ENCODE data around the gene GALK1. TPM values are rescaled to one million over a fixed set of nuclear protein-coding genes. Genes with fewer than 3 reads are reported as not detected.

Gene GALK1
- total RNA-seq (10 to 100 TPM in 4 of 5 experiments, 1 to 10 TPM in 1; 9.9 to 42.9 (median 22.1) TPM), polyA plus RNA-seq (10 to 100 TPM; 12.8 to 18.9 TPM), total RNA-seq (5.9 reads per million, percentile 27 among the genes with 10 or more reads in this experiment)

DNA sequence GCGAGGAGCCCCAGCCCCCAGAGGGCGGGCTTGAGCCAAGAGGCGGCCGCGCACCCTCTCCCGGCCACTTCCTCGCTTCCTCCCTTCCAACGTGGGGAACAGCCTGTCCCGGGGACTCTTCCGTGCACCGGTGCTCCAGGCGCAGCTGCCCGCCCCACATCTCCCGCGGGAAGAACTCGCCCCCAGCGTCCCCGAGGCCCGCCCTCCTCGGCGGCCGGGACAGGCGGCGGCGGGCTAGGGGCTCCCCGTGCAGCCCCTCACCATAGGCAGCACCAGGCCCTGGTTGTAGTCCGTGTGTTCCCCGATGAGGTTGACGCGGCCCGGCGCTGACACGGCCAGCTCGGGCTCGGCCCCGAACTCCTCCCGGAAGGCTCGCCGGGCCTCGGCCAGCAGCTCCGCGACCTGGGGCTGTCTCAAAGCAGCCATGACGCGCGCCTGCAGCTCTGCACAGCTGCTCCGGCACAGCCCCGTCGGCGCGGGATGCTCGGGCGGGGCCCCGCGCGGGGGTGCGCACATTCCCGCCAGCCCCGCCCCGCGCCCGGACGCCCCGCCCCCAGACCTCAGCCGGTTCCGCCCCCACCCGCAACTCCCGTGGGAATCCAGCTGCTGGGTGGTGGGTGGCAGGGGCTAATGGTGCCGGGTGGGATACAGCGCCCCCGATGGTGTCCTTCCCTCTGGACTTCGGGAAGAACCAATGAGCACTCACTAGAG lies at the start of gene GALK1:
GALK1 (minus strand) TSS at position 482 of the 711 bp plus-strand sequence; CDS start at position 426, 56 bp downstream.
- Histone ChIP-seq H3K9me3 (ENCODE audit: control insufficient read depth in 2 of 3, low read length in 3 of 3) (no peaks in the 10 kb centered on the region), H3K27me3 (ENCODE audit: control insufficient read depth in 2 of 2, insufficient read depth in 2 of 2, low read length in 2 of 2) (no peaks in the 10 kb centered on the region), H3K36me3 (ENCODE audit: control insufficient read depth in 2 of 3, insufficient read depth in 3 of 3, low read length in 3 of 3) (no peaks in the 10 kb centered on the region), H3K27ac (ENCODE audit: low read depth, low read length) (peak within 1 kb of the TSS; percentile 67), H3K4me3 (ENCODE audit: low read length) (peak within 1 kb of the TSS; percentile 71), H3K4me1 (ENCODE audit: control insufficient read depth in 2 of 2, insufficient read depth in 2 of 2, low read length in 2 of 2) (peaks cover 11% of the 10 kb centered on the region in 2 donors)
- no peaks in the 10 kb centered on the region for H3K9me3 Mint-ChIP-seq
- H3K4me3 Mint-ChIP-seq: peak within 1 kb of the TSS; percentile 62 to 84 (median 75)
- peak within 1 kb of the TSS; percentile 32 to 87 (median 70) for H3K27ac Mint-ChIP-seq
- DNase-seq (peak; percentile 56 to 78 (median 67)), ATAC-seq (peak; percentile 97)
- H3K36me3 Mint-ChIP-seq: no peaks in the 10 kb centered on the region
- ChIA-PET POLR2A (interaction anchor here (0.6 to 13.2 kb wide), 17 partner anchors 9 to 132 kb away, joined by 3 to 244 read pairs (median 4); partner anchors contain the start of genes RECQL5, SAP30BP, TRIM65 and UNC13D), CTCF (interaction anchor here (0.6 to 3.1 kb wide), 13 partner anchors 11 to 182 kb away, joined by 3 to 21 read pairs (median 8); partner anchors contain the start of genes SMIM5, TRIM65 and UNK)
- intact Hi-C loops (cut with micrococcal nuclease): loop anchor here (1.0 to 2.0 kb wide), 7 partner anchors 12 to 131 kb away; partner anchors contain the start of genes UNK (in 2 of the 2) and TRIM65 (in 1 of the 2)
- peaks cover 0 to 21% (median 10%) of the 10 kb centered on the region in 7 donors for H3K4me1 Mint-ChIP-seq
- H3K27me3 Mint-ChIP-seq: no peaks in the 10 kb centered on the region

DNA sequence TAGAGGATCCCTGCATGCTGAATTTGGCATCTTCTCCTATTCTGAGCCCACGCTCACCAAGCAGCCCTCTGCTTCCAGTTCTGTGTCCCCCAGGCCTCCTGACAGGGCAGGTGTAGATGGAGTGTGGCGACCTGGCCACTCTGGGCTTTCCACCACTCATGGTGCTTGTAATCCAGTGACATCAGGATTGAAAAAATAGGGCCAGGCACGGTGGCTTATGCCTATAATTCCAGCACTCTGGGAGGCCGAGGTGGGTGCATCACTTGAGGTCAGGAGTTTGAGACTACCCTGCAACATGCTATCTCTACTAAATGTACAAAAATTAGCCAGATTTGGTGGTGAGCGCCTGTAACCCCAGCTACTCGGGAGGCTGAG lies 49.0 kb upstream of the GALK1 start:
- Mint-ChIP-seq H3K4me1 (peaks cover 0 to 5% (median 0%) of the 10 kb centered on the region in 7 donors), H3K9me3 (no peaks in the 10 kb centered on the region), H3K27ac (no peak overlapping the region), H3K4me3 (no peak overlapping the region), H3K27me3 (no peaks in the 10 kb centered on the region), H3K36me3 (peaks cover 0 to 18% (median 1%) of the 10 kb centered on the region in 5 donors)
- DNase-seq (no peak), ATAC-seq (no peak)
- ChIA-PET POLR2A (interaction anchor here (0.8 to 1.6 kb wide), 2 partner anchors 27 to 34 kb away, joined by 3 to 4 read pairs; a partner anchor contains a TSS), CTCF (interaction anchor here (0.7 to 1.4 kb wide), 2 partner anchors 16 to 50 kb away, joined by 3 to 4 read pairs; no protein-coding TSS in a partner anchor)
- Histone ChIP-seq H3K27ac (ENCODE audit: low read depth, low read length) (no peak overlapping the region), H3K36me3 (ENCODE audit: control insufficient read depth in 2 of 3, insufficient read depth in 3 of 3, low read length in 3 of 3) (peaks cover 0 to 97% (median 0%) of the 10 kb centered on the region in 3 experiments), H3K4me3 (ENCODE audit: low read length) (no peak overlapping the region), H3K27me3 (ENCODE audit: control insufficient read depth in 2 of 2, insufficient read depth in 2 of 2, low read length in 2 of 2) (no peaks in the 10 kb centered on the region), H3K9me3 (ENCODE audit: control insufficient read depth in 2 of 3, low read length in 3 of 3) (no peaks in the 10 kb centered on the region), H3K4me1 (ENCODE audit: control insufficient read depth in 2 of 2, insufficient read depth in 2 of 2, low read length in 2 of 2) (no peaks in the 10 kb centered on the region)
- intact Hi-C loops (cut with micrococcal nuclease): no loop called here

DNA sequence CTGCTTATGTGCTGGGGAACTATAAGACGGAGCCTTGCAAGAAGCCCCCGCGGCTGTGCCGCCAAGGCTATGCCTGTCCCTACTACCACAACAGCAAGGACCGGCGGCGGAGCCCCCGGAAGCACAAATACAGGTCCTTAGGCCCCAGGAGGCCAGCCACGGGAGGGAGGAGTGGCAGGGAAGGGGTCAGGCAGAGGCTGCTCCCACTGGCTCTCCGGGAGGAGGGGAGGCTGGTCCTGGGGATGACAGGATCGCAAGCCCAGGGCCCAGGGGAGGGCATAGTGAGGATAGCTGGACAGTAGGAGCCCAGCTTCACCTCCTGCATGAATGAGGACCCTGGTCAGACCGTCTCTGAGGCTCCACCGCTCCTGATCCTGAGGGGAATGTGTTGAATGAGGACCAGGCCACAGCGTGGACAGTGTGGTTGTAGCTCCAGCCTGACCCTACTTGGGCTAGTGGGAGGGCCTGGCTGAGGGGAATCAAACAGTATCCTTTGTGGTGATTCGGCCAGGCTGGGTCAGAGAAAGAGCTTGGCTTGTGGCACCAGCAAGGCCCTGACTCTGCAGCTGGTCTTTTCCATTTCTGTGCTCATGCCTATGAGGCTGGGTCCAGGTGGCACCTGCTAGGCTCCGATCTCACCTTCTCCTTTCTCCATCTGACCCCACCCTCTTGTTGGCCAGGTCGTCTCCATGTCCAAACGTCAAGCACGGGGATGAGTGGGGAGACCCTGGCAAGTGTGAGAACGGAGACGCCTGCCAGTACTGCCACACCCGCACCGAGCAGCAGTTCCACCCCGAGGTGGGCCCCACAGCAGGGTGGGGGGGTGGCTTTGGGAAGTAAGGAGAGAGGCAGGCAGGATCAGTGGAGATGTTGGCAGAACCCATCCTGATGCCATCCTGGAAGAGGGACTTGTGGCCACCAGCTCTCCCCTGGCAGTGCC lies 48.4 kb upstream of the GALK1 start:
- Histone ChIP-seq H3K36me3 (ENCODE audit: control insufficient read depth in 2 of 3, insufficient read depth in 3 of 3, low read length in 3 of 3) (peaks cover 0 to 90% (median 0%) of the 10 kb centered on the region in 3 experiments), H3K27me3 (ENCODE audit: control insufficient read depth in 2 of 2, insufficient read depth in 2 of 2, low read length in 2 of 2) (no peaks in the 10 kb centered on the region), H3K27ac (ENCODE audit: low read depth, low read length) (no peak overlapping the region), H3K9me3 (ENCODE audit: control insufficient read depth in 2 of 3, low read length in 3 of 3) (no peaks in the 10 kb centered on the region), H3K4me1 (ENCODE audit: control insufficient read depth in 2 of 2, insufficient read depth in 2 of 2, low read length in 2 of 2) (no peaks in the 10 kb centered on the region), H3K4me3 (ENCODE audit: low read length) (no peak overlapping the region)
- Mint-ChIP-seq H3K4me1 (peaks cover 0 to 6% (median 0%) of the 10 kb centered on the region in 7 donors), H3K36me3 (peaks cover 0 to 11% (median 0%) of the 10 kb centered on the region in 5 donors), H3K27ac (peak overlapping the region in 1 of 9 donors; percentile 65), H3K9me3 (no peaks in the 10 kb centered on the region), H3K4me3 (no peak overlapping the region), H3K27me3 (no peaks in the 10 kb centered on the region)
- ATAC-seq (no peak), DNase-seq (no peak)
- POLR2A ChIA-PET: interaction anchor here (0.8 to 1.6 kb wide), 3 partner anchors 26 to 33 kb away, joined by 3 to 4 read pairs (median 3); a partner anchor contains a TSS
- intact Hi-C loops (cut with micrococcal nuclease): no loop called here
- CTCF ChIA-PET: interaction anchor here (0.7 kb wide), 1 partner anchor 49 kb away, joined by 3 read pairs; no protein-coding TSS in a partner anchor

- no peak overlapping the region for H3K4me3 ChIP-seq (ENCODE audit: low read length)
- Mint-ChIP-seq H3K4me3 (no peak overlapping the region), H3K36me3 (peaks cover 0 to 11% (median 0%) of the 10 kb centered on the region in 5 donors), H3K27me3 (no peaks in the 10 kb centered on the region), H3K27ac (peak overlapping the region in 1 of 9 donors; percentile 65), H3K9me3 (no peaks in the 10 kb centered on the region), H3K4me1 (peaks cover 0 to 6% (median 4%) of the 10 kb centered on the region in 7 donors)
- H3K9me3 ChIP-seq (ENCODE audit: control insufficient read depth in 2 of 3, low read length in 3 of 3): no peaks in the 10 kb centered on the region
- ChIA-PET CTCF (no interaction called here), POLR2A (interaction anchor here (0.6 to 1.6 kb wide), 3 partner anchors 22 to 32 kb away, joined by 3 to 4 read pairs (median 3); a partner anchor contains a TSS)
- intact Hi-C loops (cut with micrococcal nuclease): no loop called here
- no peak for ATAC-seq
- no peak overlapping the region for H3K27ac ChIP-seq (ENCODE audit: low read depth, low read length)
- H3K36me3 ChIP-seq (ENCODE audit: control insufficient read depth in 2 of 3, insufficient read depth in 3 of 3, low read length in 3 of 3): peaks cover 0 to 80% (median 0%) of the 10 kb centered on the region in 3 experiments
- H3K4me1 ChIP-seq (ENCODE audit: control insufficient read depth in 2 of 2, insufficient read depth in 2 of 2, low read length in 2 of 2): no peaks in the 10 kb centered on the region
- no peak for DNase-seq
- H3K27me3 ChIP-seq (ENCODE audit: control insufficient read depth in 2 of 2, insufficient read depth in 2 of 2, low read length in 2 of 2): no peaks in the 10 kb centered on the region
Observed at GRCh38 chr17:75812096-75813013, 47.4 kb upstream of the GALK1 start.

GRCh38 chr17:75811174-75811573 lies 46.2 kb upstream of the GALK1 start:
- H3K4me3 ChIP-seq (ENCODE audit: low read length): no peak overlapping the region
- no peak overlapping the region for H3K4me3 Mint-ChIP-seq
- H3K27ac ChIP-seq (ENCODE audit: low read depth, low read length): no peak overlapping the region
- H3K4me1 ChIP-seq (ENCODE audit: control insufficient read depth in 2 of 2, insufficient read depth in 2 of 2, low read length in 2 of 2): no peaks in the 10 kb centered on the region
- no peaks in the 10 kb centered on the region for H3K27me3 ChIP-seq (ENCODE audit: control insufficient read depth in 2 of 2, insufficient read depth in 2 of 2, low read length in 2 of 2)
- intact Hi-C loops (cut with micrococcal nuclease): no loop called here
- no peaks in the 10 kb centered on the region for H3K27me3 Mint-ChIP-seq
- no peaks in the 10 kb centered on the region for H3K9me3 ChIP-seq (ENCODE audit: control insufficient read depth in 2 of 3, low read length in 3 of 3)
- H3K27ac Mint-ChIP-seq: no peak overlapping the region
- peaks cover 0 to 68% (median 0%) of the 10 kb centered on the region in 3 experiments for H3K36me3 ChIP-seq (ENCODE audit: control insufficient read depth in 2 of 3, insufficient read depth in 3 of 3, low read length in 3 of 3)
- CTCF ChIA-PET: no interaction called here
- H3K36me3 Mint-ChIP-seq: peaks cover 0 to 11% (median 0%) of the 10 kb centered on the region in 5 donors
- POLR2A ChIA-PET: no interaction called here
- peaks cover 0 to 6% (median 4%) of the 10 kb centered on the region in 7 donors for H3K4me1 Mint-ChIP-seq
- H3K9me3 Mint-ChIP-seq: no peaks in the 10 kb centered on the region
- ATAC-seq (no peak), DNase-seq (no peak)
